HCT116 (cell line): ENCODE results near the gene HLA-F.

Experiments used
- CEBPB ChIP-seq: IDR thresholded peaks from 2 replicates; pipeline ENCODE4 v1.6.1; 2012; ENCODE audit warnings: low read depth
- CTCF ChIP-seq, 3 experiments: fragments of 200-600 bp in 1 of 3; sonication (generic) in 1 of 3; IDR thresholded peaks in 2 of 3; conservative IDR thresholded peaks in 1 of 3; 2 replicates each; pipeline ENCODE4 v1.5.1; 2012 to 2017; ENCODE audit warnings: low read depth in 2 of 3, low read length in 2 of 3, antibody characterized with exemption in 1 of 3, borderline replicate concordance in 1 of 3, control low read depth in 1 of 3, mild to moderate bottlenecking in 1 of 3, mixed read lengths in 1 of 3, mixed run types in 1 of 3, moderate library complexity in 1 of 3; ENCODE audit not compliant: insufficient read depth in 1 of 3
- EZH2 ChIP-seq: fragments of 200-600 bp; sonication (generic); IDR thresholded peaks from 2 replicates; pipeline ENCODE4 v1.6.1; 2017; ENCODE audit warnings: antibody characterized with exemption, mixed run types
- EZH2phosphoT487 ChIP-seq: fragments of 200-600 bp; IDR thresholded peaks from 2 replicates; pipeline ENCODE4 v1.6.1; 2018; ENCODE audit warnings: antibody characterized with exemption, borderline replicate concordance
- JUND ChIP-seq: IDR thresholded peaks from 2 replicates; pipeline ENCODE4 v1.6.1; 2012
- POLR2A ChIP-seq: IDR thresholded peaks from 2 replicates; pipeline ENCODE4 v1.7.0; 2011; ENCODE audit warnings: borderline replicate concordance; ENCODE audit not compliant: insufficient read depth, insufficient read length; ENCODE audit errors: extremely low read depth
- POLR2AphosphoS5 ChIP-seq: IDR thresholded peaks from 2 replicates; pipeline ENCODE4 v1.6.1; 2011; ENCODE audit warnings: mild to moderate bottlenecking, low read depth, low read length, moderate library complexity
- RAD21 ChIP-seq: IDR thresholded peaks from 2 replicates; pipeline ENCODE4 v1.6.1; 2012; ENCODE audit warnings: low read depth, mild to moderate bottlenecking
- REST ChIP-seq: IDR thresholded peaks from 2 replicates; pipeline ENCODE4 v1.6.1; 2012; ENCODE audit warnings: low read depth
- SP1 ChIP-seq: IDR thresholded peaks from 2 replicates; pipeline ENCODE4 v1.6.1; 2012; ENCODE audit warnings: low read depth
- SRF ChIP-seq: IDR thresholded peaks from 2 replicates; pipeline ENCODE4 v1.6.1; 2012; ENCODE audit warnings: low read depth
- TCF7L2 ChIP-seq: IDR thresholded peaks from 2 replicates; pipeline ENCODE4 v1.7.0; 2011; ENCODE audit warnings: borderline replicate concordance, inconsistent platforms; ENCODE audit not compliant: insufficient read depth, insufficient read length; ENCODE audit errors: extremely low read depth
- ZNF274 ChIP-seq: fragments of 200-500 bp; sonication (Bioruptor generic); IDR thresholded peaks from 2 replicates; pipeline ENCODE4 v1.6.1; 2014; ENCODE audit warnings: mild to moderate bottlenecking, low read depth, low read length, inconsistent platforms
- TF ChIP-seq, protein P1 (sequence below): IDR thresholded peaks from 2 replicates; pipeline ENCODE4 v1.6.1; 2012

GRCh38 chr6:29705389-29706231, 17.6 kb upstream of the HLA-F start:
- TF ChIP-seq TCF7L2 (no peak), CTCF (IDR thresholded peaks at IDR 0.05 in 2 of 3, conservative IDR thresholded peaks at IDR 0.05 in 1 of 3; ENCODE audit: borderline replicate concordance in 1 of 3, insufficient read depth in 1 of 3, low read depth in 2 of 3, low read length in 2 of 3) (peak; percentile 64 to 83 (median 71); a peak in 5 of 6 replicates), EZH2phosphoT487 (no peak), JUND (no peak), CEBPB (no peak), SRF (no peak), RAD21 (peak; percentile 93), SP1 (no peak), POLR2A (no peak), ZNF274 (no peak), REST (no peak), EZH2 (no peak), POLR2AphosphoS5 (no peak)
- TF ChIP-seq, protein P1, sequence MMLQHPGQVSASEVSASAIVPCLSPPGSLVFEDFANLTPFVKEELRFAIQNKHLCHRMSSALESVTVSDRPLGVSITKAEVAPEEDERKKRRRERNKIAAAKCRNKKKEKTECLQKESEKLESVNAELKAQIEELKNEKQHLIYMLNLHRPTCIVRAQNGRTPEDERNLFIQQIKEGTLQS = no peak
